Bladder microvascular endothelial cell (primary cell): Measurements from ENCODE around the gene MOB3A. TPM values are rescaled to one million over a fixed set of nuclear protein-coding genes. Genes with fewer than 3 reads are reported as not detected.

Experiments used
- total RNA-seq: library from RNA; depleted of rRNA; stranded (reverse); fragments of >200 nt; gene quantifications from 2 replicates; pipeline ENCODE4 v1.2.3, GENCODE V29; 2014

The MOB3A gene
- 17.2 and 35.2 TPM in 2 replicates for total RNA-seq

DNA sequence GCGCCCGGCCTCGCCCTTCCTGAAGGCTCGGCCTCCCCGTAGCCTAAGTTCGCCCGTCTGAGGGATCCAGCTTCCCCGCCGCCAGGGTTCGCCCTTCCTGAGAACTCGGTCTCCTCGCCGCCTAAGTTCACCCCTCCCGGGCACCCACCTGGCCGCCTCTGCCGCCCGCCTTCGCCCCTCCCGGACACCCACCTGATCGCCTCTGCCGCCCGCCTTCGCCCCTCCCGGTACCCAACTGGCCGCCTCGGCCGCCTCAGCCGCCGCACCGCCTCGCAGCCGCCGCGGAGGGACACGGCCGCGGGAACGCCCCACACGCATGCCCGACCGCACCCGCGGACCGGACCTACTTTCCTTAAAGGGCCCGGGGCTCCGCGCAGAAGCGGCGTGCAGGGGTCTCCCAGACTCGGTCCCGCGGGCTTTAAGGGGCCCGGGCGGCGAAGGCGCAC lies at the start of gene MOB3A:
MOB3A (minus strand) TSS at position 293 of the 446 bp plus-strand sequence. CDS start 17,766 bp downstream, outside the sequence.

DNA sequence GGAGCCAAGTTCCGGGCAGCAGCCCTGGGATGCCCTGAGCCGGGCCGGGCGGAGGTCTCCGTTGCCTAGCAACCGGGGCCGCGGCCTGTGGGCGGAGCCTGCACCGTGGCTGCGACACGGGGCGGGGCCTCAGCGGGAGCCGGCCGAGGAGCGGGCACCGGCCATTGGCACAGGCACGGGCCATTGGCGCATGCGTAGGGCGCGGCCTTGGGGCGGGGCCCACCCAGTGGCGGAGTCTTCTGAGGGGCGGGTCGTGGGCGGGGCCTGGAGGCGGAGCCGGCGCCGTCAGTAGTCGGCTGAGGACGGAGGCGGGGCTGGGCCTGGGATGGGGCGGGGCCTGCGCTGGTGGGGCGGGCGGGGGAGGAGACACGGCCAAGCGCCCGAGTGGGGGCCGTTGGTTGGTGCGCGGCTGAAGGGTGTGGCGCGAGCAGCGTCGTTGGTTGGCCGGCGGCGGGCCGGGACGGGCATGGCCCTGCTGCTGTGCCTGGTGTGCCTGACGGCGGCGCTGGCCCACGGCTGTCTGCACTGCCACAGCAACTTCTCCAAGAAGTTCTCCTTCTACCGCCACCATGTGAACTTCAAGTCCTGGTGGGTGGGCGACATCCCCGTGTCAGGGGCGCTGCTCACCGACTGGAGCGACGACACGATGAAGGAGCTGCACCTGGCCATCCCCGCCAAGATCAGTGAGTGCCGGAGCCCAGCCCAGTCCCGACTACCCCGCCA lies 515 bp upstream of the MOB3A start, which contains the start of gene IZUMO4:
IZUMO4 (plus strand) TSS at position 436 of the 723 bp plus-strand sequence; CDS start at position 467, 31 bp downstream.

DNA sequence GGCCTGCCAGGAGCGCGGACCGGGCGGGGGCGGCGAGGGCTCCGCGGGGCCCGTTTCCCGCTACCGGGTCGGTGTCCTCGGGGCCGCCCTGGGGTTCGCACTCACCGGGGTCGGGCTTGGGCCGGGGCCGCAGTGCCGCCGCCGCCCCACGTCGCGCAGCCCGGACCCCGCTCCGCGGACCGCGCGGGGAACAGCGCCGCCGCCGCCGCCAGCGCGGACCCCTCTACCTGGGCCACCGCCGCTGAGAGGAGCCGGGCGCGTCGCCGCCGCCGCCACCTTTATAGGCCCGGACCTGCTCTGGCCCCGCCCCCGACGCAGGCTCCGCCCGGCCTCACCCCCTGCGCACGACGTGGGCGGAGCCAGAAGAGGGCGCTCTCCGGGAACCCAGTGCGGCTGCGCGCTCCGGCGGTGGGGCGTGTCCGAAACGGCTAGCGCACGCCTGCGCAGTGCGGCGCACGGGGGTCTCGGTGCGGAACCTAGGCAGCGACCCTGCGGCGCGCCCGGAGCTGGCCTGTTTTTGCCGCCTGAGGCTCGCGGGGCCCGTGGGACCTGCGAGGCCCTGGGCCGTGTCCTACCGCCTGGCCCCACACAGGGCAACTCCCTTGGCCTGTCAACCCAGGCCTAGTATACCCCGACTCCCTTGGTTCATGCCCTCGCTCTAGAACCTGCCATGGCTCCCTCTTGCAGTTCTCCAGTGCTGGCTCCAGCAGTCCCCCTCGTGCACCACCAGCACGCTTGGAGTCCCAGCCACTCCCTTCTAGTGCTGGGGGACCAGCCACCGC lies 44.9 kb downstream of the MOB3A start, which contains the start of gene MKNK2:
MKNK2 (minus strand) TSS at position 254 of the 782 bp plus-strand sequence. CDS start 393 bp downstream, outside the sequence.

Other genes with a start within 250 kb of the MOB3A start
- gene REXO1, start 247.8 kb downstream of the MOB3A start, total RNA-seq, result 6.8 and 14.7 TPM in 2 replicates
- 3.7 and 5.8 TPM in 2 replicates for gene KLF16, start 232.7 kb downstream of the MOB3A start, total RNA-seq
- 91.8 and 111 TPM in 2 replicates for gene ABHD17A, start 210.8 kb downstream of the MOB3A start, total RNA-seq
- gene ADAT3, start 190.9 kb downstream of the MOB3A start, total RNA-seq, result 1.6 and 4.0 TPM in 2 replicates
- gene SCAMP4, start 190.9 kb downstream of the MOB3A start, total RNA-seq, result 17.6 and 48.2 TPM in 2 replicates
- 70.1 and 102 TPM in 2 replicates for gene CSNK1G2, start 155.2 kb downstream of the MOB3A start, total RNA-seq
- 30.8 and 82.8 TPM in 2 replicates for gene BTBD2, start 80.6 kb downstream of the MOB3A start, total RNA-seq
- 74.1 and 114 TPM in 2 replicates for gene MKNK2, start 45.1 kb downstream of the MOB3A start, total RNA-seq
- gene IZUMO4, start 589 bp upstream of the MOB3A start, total RNA-seq, result 0.76 and 0.81 TPM in 2 replicates
- gene AP3D1, start 55.2 kb upstream of the MOB3A start, total RNA-seq, result 71.7 and 146 TPM in 2 replicates
- 4.2 and 7.4 TPM in 2 replicates for gene DOT1L, start 67.6 kb upstream of the MOB3A start, total RNA-seq
- 47.3 and 75.1 TPM in 2 replicates for gene PLEKHJ1, start 140.0 kb upstream of the MOB3A start, total RNA-seq
- gene SF3A2, start 140.5 kb upstream of the MOB3A start, total RNA-seq, result 37.7 and 92.1 TPM in 2 replicates
- 0.49 and 2.3 TPM in 2 replicates for gene AMH, start 153.0 kb upstream of the MOB3A start, total RNA-seq
- gene JSRP1, start 160.1 kb upstream of the MOB3A start, total RNA-seq, result not detected in 2 replicates
- gene PEAK3, start 185.8 kb upstream of the MOB3A start, total RNA-seq, result 0.25 TPM in 1 of 2 replicates, not detected in the other
- gene LINGO3, start 211.8 kb upstream of the MOB3A start, total RNA-seq, result not detected in 2 replicates
- gene LSM7, start 232.3 kb upstream of the MOB3A start, total RNA-seq, result 82.6 and 95.7 TPM in 2 replicates
- gene SPPL2B, start 232.4 kb upstream of the MOB3A start, total RNA-seq, result 12.0 and 50.8 TPM in 2 replicates